Measurements from ENCODE around the gene S100G.

GRCh38 chrX:16661495-16661894, 11.5 kb downstream of the S100G start:
- TF ChIP-seq CTCF (IDR thresholded peaks at IDR 0.05 in 8 of 11, conservative IDR thresholded peaks at IDR 0.05 in 3 of 11) (no peak), POLR2A (IDR thresholded peaks at IDR 0.05) (no peak)
